ENCODE data around the gene EPB41L4B. TPM values are rescaled to one million over a fixed set of nuclear protein-coding genes. Genes with fewer than 3 reads are reported as not detected.
A peak's percentile ranks its signal among the peaks of the same experiment; 100 is the strongest.

Gene EPB41L4B
- total and polyA plus RNA-seq, 4 experiments from 2014 or later = not detected

GRCh38 chr9:109149722-109150121 lies 171.1 kb downstream of the EPB41L4B start:
- Histone ChIP-seq H3K27ac (ENCODE audit: low read depth, low read length) (no peak overlapping the region), H3K9me3 (ENCODE audit: control insufficient read depth in 1 of 2, low read length in 2 of 2) (no peaks in the 10 kb centered on the region), H3K4me1 (ENCODE audit: insufficient read depth, low read length) (no peaks in the 10 kb centered on the region), H3K4me3 (ENCODE audit: low read length in 2 of 2) (no peak overlapping the region), H3K36me3 (ENCODE audit: insufficient read depth, low read length) (no peaks in the 10 kb centered on the region), H3K27me3 (ENCODE audit: insufficient read depth, low read length) (no peaks in the 10 kb centered on the region)
- H3K27ac Mint-ChIP-seq = no peak overlapping the region
- no peaks in the 10 kb centered on the region for H3K36me3 Mint-ChIP-seq
- H3K27me3 Mint-ChIP-seq = peaks cover 2% of the 10 kb centered on the region in 2 donors
- intact Hi-C loops (cut with micrococcal nuclease) = no loop called here
- DNase-seq = no peak
- H3K9me3 Mint-ChIP-seq = peaks cover 0 to 29% (median 20%) of the 10 kb centered on the region in 8 donors
- POLR2A ChIA-PET (ENCODE audit: partially characterized antibody) = no interaction called here
- no peaks in the 10 kb centered on the region for H3K4me1 Mint-ChIP-seq
- CTCF ChIA-PET (ENCODE audit: partially characterized antibody) = no interaction called here
- no peak overlapping the region for H3K4me3 Mint-ChIP-seq

- CTCF ChIA-PET (ENCODE audit: partially characterized antibody) = no interaction called here
- no peaks in the 10 kb centered on the region for H3K27me3 ChIP-seq (ENCODE audit: insufficient read depth, low read length)
- H3K27ac ChIP-seq (ENCODE audit: low read depth, low read length) = no peak overlapping the region
- Mint-ChIP-seq H3K27ac (no peak overlapping the region), H3K4me1 (peaks cover 0 to 2% (median 1%) of the 10 kb centered on the region in 4 donors), H3K9me3 (peaks cover 0 to 23% (median 14%) of the 10 kb centered on the region in 8 donors), H3K27me3 (peaks cover 0 to 2% of the 10 kb centered on the region in 2 donors), H3K4me3 (no peak overlapping the region), H3K36me3 (no peaks in the 10 kb centered on the region)
- H3K4me1 ChIP-seq (ENCODE audit: insufficient read depth, low read length) = peaks cover 1% of the 10 kb centered on the region
- no peak for DNase-seq
- intact Hi-C loops (cut with micrococcal nuclease) = no loop called here
- H3K36me3 ChIP-seq (ENCODE audit: insufficient read depth, low read length) = no peaks in the 10 kb centered on the region
- POLR2A ChIA-PET (ENCODE audit: partially characterized antibody) = no interaction called here
- H3K4me3 ChIP-seq (ENCODE audit: low read length in 2 of 2) = no peak overlapping the region
- no peaks in the 10 kb centered on the region for H3K9me3 ChIP-seq (ENCODE audit: control insufficient read depth in 1 of 2, low read length in 2 of 2)
These were observed 171.8 kb downstream of the EPB41L4B start for GRCh38 chr9:109149089-109149488.

GRCh38 chr9:109145051-109145450 lies 175.8 kb downstream of the EPB41L4B start:
- Mint-ChIP-seq H3K4me3 (no peak overlapping the region), H3K27ac (no peak overlapping the region)

GRCh38 chr9:109143881-109144562 lies 176.8 kb downstream of the EPB41L4B start:
- Histone ChIP-seq H3K36me3 (ENCODE audit: insufficient read depth, low read length) (no peaks in the 10 kb centered on the region), H3K27me3 (ENCODE audit: insufficient read depth, low read length) (no peaks in the 10 kb centered on the region), H3K4me1 (ENCODE audit: insufficient read depth, low read length) (peaks cover 6% of the 10 kb centered on the region), H3K9me3 (ENCODE audit: control insufficient read depth in 1 of 2, low read length in 2 of 2) (no peaks in the 10 kb centered on the region), H3K4me3 (ENCODE audit: low read length in 2 of 2) (no peak overlapping the region), H3K27ac (ENCODE audit: low read depth, low read length) (no peak overlapping the region)
- intact Hi-C loops (cut with micrococcal nuclease) = no loop called here
- H3K27ac Mint-ChIP-seq = no peak overlapping the region
- DNase-seq = peak in 1 of 5 donors; percentile 2
- ChIA-PET POLR2A (ENCODE audit: partially characterized antibody) (no interaction called here), CTCF (ENCODE audit: partially characterized antibody) (no interaction called here)
- peaks cover 0 to 2% of the 10 kb centered on the region in 2 donors for H3K27me3 Mint-ChIP-seq
- no peaks in the 10 kb centered on the region for H3K36me3 Mint-ChIP-seq
- no peak overlapping the region for H3K4me3 Mint-ChIP-seq
- no peaks in the 10 kb centered on the region for H3K9me3 Mint-ChIP-seq
- H3K4me1 Mint-ChIP-seq = peaks cover 2 to 6% (median 5%) of the 10 kb centered on the region in 4 donors

More at GRCh38 chr9:109145051-109145450, 175.8 kb downstream of the EPB41L4B start:
- H3K4me1 Mint-ChIP-seq = peaks cover 2 to 6% (median 5%) of the 10 kb centered on the region in 4 donors
- peaks cover 0 to 2% of the 10 kb centered on the region in 2 donors for H3K27me3 Mint-ChIP-seq
- DNase-seq = no peak
- Histone ChIP-seq H3K4me1 (ENCODE audit: insufficient read depth, low read length) (peaks cover 6% of the 10 kb centered on the region), H3K4me3 (ENCODE audit: low read length in 2 of 2) (no peak overlapping the region), H3K9me3 (ENCODE audit: control insufficient read depth in 1 of 2, low read length in 2 of 2) (no peaks in the 10 kb centered on the region), H3K36me3 (ENCODE audit: insufficient read depth, low read length) (no peaks in the 10 kb centered on the region), H3K27ac (ENCODE audit: low read depth, low read length) (no peak overlapping the region), H3K27me3 (ENCODE audit: insufficient read depth, low read length) (no peaks in the 10 kb centered on the region)
- H3K9me3 Mint-ChIP-seq = no peaks in the 10 kb centered on the region
- ChIA-PET POLR2A (ENCODE audit: partially characterized antibody) (no interaction called here), CTCF (ENCODE audit: partially characterized antibody) (no interaction called here)
- H3K36me3 Mint-ChIP-seq = no peaks in the 10 kb centered on the region
- intact Hi-C loops (cut with micrococcal nuclease) = no loop called here

- Histone ChIP-seq H3K27me3 (ENCODE audit: insufficient read depth, low read length) (no peaks in the 10 kb centered on the region), H3K36me3 (ENCODE audit: insufficient read depth, low read length) (no peaks in the 10 kb centered on the region), H3K4me3 (ENCODE audit: low read length in 2 of 2) (no peak overlapping the region), H3K9me3 (ENCODE audit: control insufficient read depth in 1 of 2, low read length in 2 of 2) (no peaks in the 10 kb centered on the region), H3K4me1 (ENCODE audit: insufficient read depth, low read length) (peaks cover 6% of the 10 kb centered on the region), H3K27ac (ENCODE audit: low read depth, low read length) (no peak overlapping the region)
- H3K27ac Mint-ChIP-seq = peak overlapping the region in 1 of 7 donors; percentile 55
- no peaks in the 10 kb centered on the region for H3K36me3 Mint-ChIP-seq
- H3K4me3 Mint-ChIP-seq = no peak overlapping the region
- POLR2A ChIA-PET (ENCODE audit: partially characterized antibody) = no interaction called here
- peaks cover 2 to 6% (median 5%) of the 10 kb centered on the region in 4 donors for H3K4me1 Mint-ChIP-seq
- H3K27me3 Mint-ChIP-seq = no peaks in the 10 kb centered on the region
- no peaks in the 10 kb centered on the region for H3K9me3 Mint-ChIP-seq
- CTCF ChIA-PET (ENCODE audit: partially characterized antibody) = no interaction called here
- no peak for DNase-seq
- intact Hi-C loops (cut with micrococcal nuclease) = no loop called here
These were observed 179.5 kb downstream of the EPB41L4B start for GRCh38 chr9:109141375-109141774.

- H3K4me3 ChIP-seq (ENCODE audit: low read length in 2 of 2) = no peak overlapping the region
- POLR2A ChIA-PET (ENCODE audit: partially characterized antibody) = no interaction called here
- H3K27ac ChIP-seq (ENCODE audit: low read depth, low read length) = no peak overlapping the region
- peaks cover 6% of the 10 kb centered on the region for H3K4me1 ChIP-seq (ENCODE audit: insufficient read depth, low read length)
- H3K9me3 Mint-ChIP-seq = no peaks in the 10 kb centered on the region
- no peak overlapping the region for H3K4me3 Mint-ChIP-seq
- no peak overlapping the region for H3K27ac Mint-ChIP-seq
- peaks cover 2 to 6% (median 5%) of the 10 kb centered on the region in 4 donors for H3K4me1 Mint-ChIP-seq
- intact Hi-C loops (cut with micrococcal nuclease) = no loop called here
- H3K36me3 ChIP-seq (ENCODE audit: insufficient read depth, low read length) = no peaks in the 10 kb centered on the region
- no peaks in the 10 kb centered on the region for H3K27me3 ChIP-seq (ENCODE audit: insufficient read depth, low read length)
- no peaks in the 10 kb centered on the region for H3K36me3 Mint-ChIP-seq
- H3K9me3 ChIP-seq (ENCODE audit: control insufficient read depth in 1 of 2, low read length in 2 of 2) = no peaks in the 10 kb centered on the region
- no peaks in the 10 kb centered on the region for H3K27me3 Mint-ChIP-seq
- DNase-seq = no peak
- CTCF ChIA-PET (ENCODE audit: partially characterized antibody) = no interaction called here
These were observed 181.0 kb downstream of the EPB41L4B start for GRCh38 chr9:109139851-109140250.

DNA sequence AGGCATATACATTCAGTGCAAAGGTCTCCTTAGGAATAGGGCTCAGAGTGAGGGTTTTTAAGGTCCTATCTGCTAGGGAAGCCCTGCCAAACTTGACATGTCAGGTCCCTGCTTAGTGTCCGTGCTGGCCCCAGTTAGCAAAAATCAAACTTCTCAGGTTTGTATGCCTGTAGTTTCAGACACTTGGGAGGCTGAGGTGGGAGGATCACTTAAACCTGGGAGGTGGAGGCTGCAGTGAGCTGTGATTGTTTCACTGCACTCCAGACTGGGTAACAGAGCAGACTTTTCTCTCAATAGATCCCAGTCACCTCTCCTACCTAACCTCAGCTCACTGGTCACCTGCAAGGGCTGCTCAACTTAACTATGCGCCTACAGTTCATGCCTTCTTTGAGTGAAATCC lies 182.4 kb downstream of the EPB41L4B start:
- intact Hi-C loops (cut with micrococcal nuclease) = no loop called here
- H3K36me3 ChIP-seq (ENCODE audit: insufficient read depth, low read length) = no peaks in the 10 kb centered on the region
- H3K9me3 ChIP-seq (ENCODE audit: control insufficient read depth in 1 of 2, low read length in 2 of 2) = no peaks in the 10 kb centered on the region
- no peaks in the 10 kb centered on the region for H3K27me3 ChIP-seq (ENCODE audit: insufficient read depth, low read length)
- H3K4me3 ChIP-seq (ENCODE audit: low read length in 2 of 2) = no peak overlapping the region
- Mint-ChIP-seq H3K27ac (no peak overlapping the region), H3K27me3 (no peaks in the 10 kb centered on the region), H3K4me1 (no peaks in the 10 kb centered on the region), H3K9me3 (peaks cover 0 to 2% (median 0%) of the 10 kb centered on the region in 8 donors), H3K4me3 (no peak overlapping the region), H3K36me3 (no peaks in the 10 kb centered on the region)
- no peak for DNase-seq
- no peak overlapping the region for H3K27ac ChIP-seq (ENCODE audit: low read depth, low read length)
- ChIA-PET CTCF (ENCODE audit: partially characterized antibody) (no interaction called here), POLR2A (ENCODE audit: partially characterized antibody) (interaction anchor here (0.5 kb wide), 1 partner anchor 1139 kb away, joined by 3 read pairs; no protein-coding TSS in a partner anchor)
- no peaks in the 10 kb centered on the region for H3K4me1 ChIP-seq (ENCODE audit: insufficient read depth, low read length)

All from CD4-positive, alpha-beta memory T cell (primary cell).